Astrocyte of the spinal cord (primary cell): ENCODE measurements around the gene TUT4.

Source experiments
- DNase-seq: peaks from one replicate; pipeline ENCODE4 v3.0.0; 2011; ENCODE audit warnings: low read depth, low spot score
- H3K4me3 ChIP-seq: 2 replicates; pipeline ENCODE4 v1.5.1; 2011; ENCODE audit warnings: low read depth, mild to moderate bottlenecking, low read length, moderate library complexity
- CTCF ChIP-seq: IDR thresholded peaks from 2 replicates; pipeline ENCODE4 v1.5.1; 2012; ENCODE audit warnings: low read depth, mild to moderate bottlenecking, low read length, inconsistent platforms
- in situ Hi-C: cut with HindIII; loops from 2 replicates; pipeline ENCODE4 v1.10.0; 2017; ENCODE audit warnings: low sequenced_read_pairs

The TUT4 gene

GRCh38 chr1:52454127-52454526 is 98.8 kb downstream of the TUT4 start:
- TF ChIP-seq CTCF, result no peak
- no peak for DNase-seq
- in situ Hi-C loops, result no loop called here
- no peak overlapping the region for H3K4me3 ChIP-seq

GRCh38 chr1:52444463-52444862 is 108.4 kb downstream of the TUT4 start:
- in situ Hi-C loops, result no loop called here
- no peak for TF ChIP-seq CTCF
- DNase-seq, result no peak
- H3K4me3 ChIP-seq, result no peak overlapping the region

- H3K4me3 ChIP-seq, result no peak overlapping the region
- in situ Hi-C loops, result no loop called here
- no peak for TF ChIP-seq CTCF
- DNase-seq, result no peak
Observed at GRCh38 chr1:52439976-52440375, 112.9 kb downstream of the TUT4 start.

GRCh38 chr1:52436817-52437216 is 116.1 kb downstream of the TUT4 start:
- H3K4me3 ChIP-seq, result no peak overlapping the region
- TF ChIP-seq CTCF, result no peak
- DNase-seq, result no peak
- in situ Hi-C loops, result no loop called here

- in situ Hi-C loops, result no loop called here
- no peak for TF ChIP-seq CTCF
- DNase-seq, result no peak
- H3K4me3 ChIP-seq, result no peak overlapping the region
Observed at GRCh38 chr1:52435650-52436049, 117.2 kb downstream of the TUT4 start.

- DNase-seq, result no peak
- in situ Hi-C loops, result no loop called here
- H3K4me3 ChIP-seq, result no peak overlapping the region
- no peak for TF ChIP-seq CTCF
Observed at GRCh38 chr1:52435211-52435610, 117.7 kb downstream of the TUT4 start.

GRCh38 chr1:52432807-52433206 is 120.1 kb downstream of the TUT4 start:
- H3K4me3 ChIP-seq, result no peak overlapping the region
- in situ Hi-C loops, result no loop called here
- no peak for TF ChIP-seq CTCF
- DNase-seq, result no peak
